ACHN (cell line): Measurements from ENCODE around the gene MMP27.

Source experiments
- DNase-seq: peaks from one replicate; pipeline ENCODE4 v3.0.0-alpha.2; 2015
- in situ Hi-C: cut with HindIII; loops from 2 replicates; pipeline ENCODE4 v1.10.0; 2017; ENCODE audit warnings: low sequenced_read_pairs, low pct_ligation_motif_present, low pct_unique_long_range_greater_than_20kb

MMP27 gene

DNA sequence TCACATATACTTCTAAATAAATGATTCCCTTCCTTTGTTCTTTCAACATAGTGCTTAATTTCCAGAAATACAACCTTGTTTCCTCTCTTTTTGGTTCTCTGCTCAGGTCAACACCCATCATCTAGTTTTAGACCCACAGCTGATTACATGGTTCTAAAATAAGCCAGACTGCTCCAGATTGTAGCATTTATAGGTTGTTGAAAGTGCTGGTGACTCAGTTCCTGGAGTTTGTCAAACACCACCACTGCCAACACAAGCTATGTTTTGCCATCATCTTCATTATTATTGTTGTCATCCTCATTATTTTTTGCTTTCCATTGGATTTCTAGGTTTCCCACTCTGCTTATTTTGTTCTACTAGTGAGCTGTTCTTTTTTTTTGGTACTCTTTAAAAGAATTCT, 58.1 kb downstream of the MMP27 start:
- DNase-seq, result no peak
- in situ Hi-C loops, result no loop called here

DNA sequence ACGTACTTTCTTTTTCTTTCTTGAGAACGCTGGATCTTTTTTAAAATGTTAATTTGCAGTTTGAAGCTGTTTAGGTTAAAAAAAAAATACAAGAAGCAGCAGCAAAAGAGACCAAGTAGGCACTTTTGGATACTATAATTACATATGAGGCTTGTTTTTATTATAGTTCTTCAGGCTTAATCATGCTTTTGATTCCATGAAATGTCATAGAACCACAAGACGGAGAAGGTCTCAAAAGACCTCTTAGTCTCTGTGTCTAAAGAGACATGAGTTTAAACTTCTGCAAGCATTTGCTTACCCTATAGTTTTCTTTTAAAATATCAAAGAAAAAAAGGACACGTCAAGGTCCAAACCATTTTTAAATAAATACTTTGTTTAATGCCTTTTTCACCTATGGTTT, 61.6 kb downstream of the MMP27 start:
- in situ Hi-C loops, result no loop called here
- no peak for DNase-seq
